Left lung (tissue), 10 donors: ENCODE data around the gene OR8B3. TPM values are rescaled to one million over a fixed set of nuclear protein-coding genes. Genes with fewer than 3 reads are reported as not detected.

Source experiments
- ATAC-seq: fragments of 200-7000 bp; cut with Tn5 transposase; one replicate; pipeline ENCODE4 v1.9.1; 2020; ENCODE audit warnings: moderate library complexity
- DNase-seq, 4 donors: peaks; one replicate each; pipeline ENCODE4 v3.0.0-alpha.2; 2013 to 2020
- H3K27ac ChIP-seq, 2 donors: fragments of 200-600 bp; sonication (generic) in 1 of 2; one replicate each; pipeline versions ENCODE4 v1.5.0 to v1.8.0; 2020 to 2021
- H3K27me3 ChIP-seq, 2 donors: fragments of 200-600 bp; sonication (generic) in 1 of 2; one replicate each; pipeline versions ENCODE4 v1.5.0 to v1.8.0; 2020 to 2021
- H3K36me3 ChIP-seq, 2 donors: fragments of 200-600 bp; sonication (generic) in 1 of 2; one replicate each; pipeline versions ENCODE4 v1.5.0 to v1.8.0; 2020 to 2021
- H3K4me1 ChIP-seq, 2 donors: fragments of 200-600 bp; one replicate each; pipeline ENCODE4 v1.8.0; 2021
- H3K4me3 ChIP-seq, 2 donors: fragments of 200-600 bp; sonication (generic) in 1 of 2; one replicate each; pipeline versions ENCODE4 v1.5.0 to v1.8.0; 2020 to 2021; ENCODE audit warnings: mild to moderate bottlenecking in 1 of 2
- H3K9me3 ChIP-seq, 2 donors: fragments of 200-600 bp; sonication (generic) in 1 of 2; one replicate each; pipeline versions ENCODE4 v1.5.0 to v1.8.0; 2020 to 2021
- CTCF ChIP-seq, 2 donors: fragments of 200-600 bp; sonication (generic) in 1 of 2; IDR thresholded peaks; one replicate each; pipeline versions ENCODE4 v1.5.0 to v1.8.0; 2021; ENCODE audit warnings: antibody characterized with exemption in 2 of 2
- intact Hi-C, 2 donors: fragments of 100-400 bp; cut with DNase I; formaldehyde crosslinking; loops; one replicate each; pipeline versions ENCODE4 v1.11.2 to v1.14.2; 2022
- polyA plus RNA-seq, 6 donors: library from polyadenylated mRNA; unstranded; fragments of 120-200 nt; gene quantifications; one replicate each; pipeline ENCODE4 v1.2.1, GENCODE V29; 2013; ENCODE audit not compliant: insufficient read length in 6 of 6
- total RNA-seq, 2 donors: library from RNA; stranded (reverse); fragmentation: NEBNext Ultra II Directional; extraction: Animal tissue kit (Norgen Biotek cat#: 25700); gene quantifications; one replicate each; pipeline ENCODE4 v1.2.1, GENCODE V29; 2021
- donor health status: DM: no; HTN: yes; CAD: no.
- donor health status: DM: no; HTN: no; CAD: no.

Gene OR8B3
- total and polyA plus RNA-seq, 8 donors = not detected

GRCh38 chr11:124376280-124376679, 22.5 kb downstream of the OR8B3 start:
- Histone ChIP-seq H3K4me3 (no peak overlapping the region), H3K27ac (no peak overlapping the region), H3K9me3 (no peaks in the 10 kb centered on the region), H3K4me1 (no peaks in the 10 kb centered on the region), H3K36me3 (no peaks in the 10 kb centered on the region), H3K27me3 (no peaks in the 10 kb centered on the region)
- DNase-seq = no peak
- intact Hi-C loops = no loop called here
- ATAC-seq = no peak
- no peak for TF ChIP-seq CTCF (IDR thresholded peaks at IDR 0.05)

GRCh38 chr11:124359566-124359965, 39.3 kb downstream of the OR8B3 start:
- TF ChIP-seq CTCF (IDR thresholded peaks at IDR 0.05) = no peak
- H3K4me3 ChIP-seq = no peak overlapping the region
- DNase-seq = no peak
- no peaks in the 10 kb centered on the region for H3K36me3 ChIP-seq
- H3K9me3 ChIP-seq = no peaks in the 10 kb centered on the region
- no peak for ATAC-seq
- no peak overlapping the region for H3K27ac ChIP-seq
- H3K27me3 ChIP-seq = no peaks in the 10 kb centered on the region
- intact Hi-C loops = no loop called here
- H3K4me1 ChIP-seq = no peaks in the 10 kb centered on the region

- Histone ChIP-seq H3K4me1 (no peaks in the 10 kb centered on the region), H3K27ac (no peak overlapping the region), H3K36me3 (no peaks in the 10 kb centered on the region), H3K9me3 (peaks cover 0 to 11% of the 10 kb centered on the region in 2 donors), H3K27me3 (no peaks in the 10 kb centered on the region), H3K4me3 (no peak overlapping the region)
- no peak for ATAC-seq
- intact Hi-C loops = no loop called here
- no peak for DNase-seq
- TF ChIP-seq CTCF (IDR thresholded peaks at IDR 0.05) = no peak
Observed at GRCh38 chr11:124346311-124346955, 52.4 kb downstream of the OR8B3 start.

Other genes with a start within 250 kb of the OR8B3 start
- gene OR10D3, start 215.7 kb downstream of the OR8B3 start, total RNA-seq = not detected
- not detected for gene OR10D3, start 215.7 kb downstream of the OR8B3 start, polyA plus RNA-seq
- not detected for gene OR8G1, start 157.9 kb downstream of the OR8B3 start, total RNA-seq
- under 1 TPM in 1 of 6 donors, not detected in 5; 0.04 TPM for gene OR8G1, start 157.9 kb downstream of the OR8B3 start, polyA plus RNA-seq
- gene OR8G5, start 142.6 kb downstream of the OR8B3 start, total RNA-seq = not detected
- not detected for gene OR8G5, start 142.6 kb downstream of the OR8B3 start, polyA plus RNA-seq
- gene OR8D1, start 85.1 kb downstream of the OR8B3 start, total RNA-seq = not detected
- not detected for gene OR8D1, start 85.1 kb downstream of the OR8B3 start, polyA plus RNA-seq
- gene OR8D2, start 78.8 kb downstream of the OR8B3 start, total RNA-seq = not detected
- not detected for gene OR8D2, start 78.8 kb downstream of the OR8B3 start, polyA plus RNA-seq
- gene OR8B2, start 14.5 kb downstream of the OR8B3 start, total RNA-seq = not detected
- not detected for gene OR8B2, start 14.5 kb downstream of the OR8B3 start, polyA plus RNA-seq
- not detected for gene OR8B4, start 25.8 kb upstream of the OR8B3 start, total RNA-seq
- not detected for gene OR8B4, start 25.8 kb upstream of the OR8B3 start, polyA plus RNA-seq
- not detected for gene OR8B8, start 46.7 kb upstream of the OR8B3 start, total RNA-seq
- under 1 TPM in 1 of 6 donors, not detected in 5; 0.04 TPM for gene OR8B8, start 46.7 kb upstream of the OR8B3 start, polyA plus RNA-seq
- not detected for gene OR8B12, start 144.6 kb upstream of the OR8B3 start, total RNA-seq
- not detected for gene OR8B12, start 144.6 kb upstream of the OR8B3 start, polyA plus RNA-seq
- gene OR8A1, start 171.0 kb upstream of the OR8B3 start, total RNA-seq = not detected
- gene OR8A1, start 171.0 kb upstream of the OR8B3 start, polyA plus RNA-seq = under 1 TPM in 4 of 6 donors, not detected in 2; 0.03 to 0.04 (median 0.03) TPM
- not detected for gene PANX3, start 212.4 kb upstream of the OR8B3 start, total RNA-seq
- not detected for gene PANX3, start 212.4 kb upstream of the OR8B3 start, polyA plus RNA-seq
- 10 to 100 TPM; 34.1 to 41.9 TPM for gene TBRG1, start 223.8 kb upstream of the OR8B3 start, total RNA-seq
- gene TBRG1, start 223.8 kb upstream of the OR8B3 start, polyA plus RNA-seq = 10 to 100 TPM; 30.2 to 40.9 (median 37.5) TPM